ENCODE measurements around the gene PIPOX. TPM values are rescaled to one million over a fixed set of nuclear protein-coding genes. Genes with fewer than 3 reads are reported as not detected.
A peak's percentile ranks its signal among the peaks of the same experiment; 100 is the strongest.

The PIPOX gene
- total and polyA plus RNA-seq, 2 of the 8 experiments (the other 6 are each of a cell fraction or from before 2014, with no cell fraction given) = 57.2 to 99.6 TPM

DNA sequence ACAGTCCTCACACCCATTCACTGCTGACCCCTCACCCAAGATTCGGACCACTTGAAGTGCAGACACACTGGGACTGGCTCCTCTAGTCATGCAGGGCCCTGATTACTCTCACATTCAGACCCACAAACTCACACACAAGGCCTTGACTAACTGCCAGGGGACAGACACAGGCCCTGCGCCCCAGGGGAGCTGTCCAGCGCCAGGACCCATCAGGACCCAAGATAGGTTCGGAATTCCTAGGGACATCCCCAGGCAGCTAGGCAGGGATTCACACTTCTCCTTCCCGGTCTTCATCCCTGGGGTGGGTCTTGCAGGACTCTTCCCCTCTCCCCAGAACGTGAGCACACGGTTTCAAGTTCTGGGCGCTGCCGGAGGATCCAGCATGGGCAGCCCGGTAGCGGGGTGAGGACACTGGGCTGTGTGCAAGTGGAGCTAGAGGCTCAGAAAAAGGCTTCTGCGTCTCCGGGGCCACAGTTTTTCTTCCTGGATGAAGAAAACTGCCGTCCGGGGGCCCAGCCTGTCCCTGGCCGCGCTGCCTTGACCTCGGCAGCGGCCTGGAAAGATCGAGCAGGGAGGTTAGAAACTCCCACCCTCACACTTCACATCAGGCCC is 38.8 kb upstream of the PIPOX start:
- TF ChIP-seq SIN3A (conservative IDR thresholded peaks at IDR 0.05 in 1 of 2, IDR thresholded peaks at IDR 0.05 in 1 of 2; ENCODE audit: low read depth in 1 of 2, low read length in 2 of 2) (0 out of 4 replicates have a peak, but pooled peaks of 1 of the 2 experiments have one; percentile 69), TBP (IDR thresholded peaks at IDR 0.05; ENCODE audit: low read depth, low read length) (no peak), NANOG (IDR thresholded peaks at IDR 0.05; ENCODE audit: insufficient read depth, low read depth, low read length, poor library complexity, severe bottlenecking) (peak; percentile 7), NRF1 (IDR thresholded peaks at IDR 0.05; ENCODE audit: low read depth, low read length) (no peak), RFX5 (IDR thresholded peaks at IDR 0.05; ENCODE audit: borderline replicate concordance, low read depth, low read length) (no peak)
- H3K79me2 ChIP-seq (ENCODE audit: control insufficient read depth in 1 of 2, insufficient read depth in 2 of 2, low read length in 2 of 2) = no peaks in the 10 kb centered on the region
- H4K5ac ChIP-seq (ENCODE audit: insufficient read length, low read depth, low read length) = no peak overlapping the region
- H3K9me3 ChIP-seq (ENCODE audit: insufficient read depth in 2 of 2, low read depth in 1 of 2, low read length in 1 of 2) = no peaks in the 10 kb centered on the region
- H3K79me1 ChIP-seq (ENCODE audit: low read depth, low read length) = no peaks in the 10 kb centered on the region
- H2BK5ac ChIP-seq (ENCODE audit: low read depth, low read length) = peak overlapping the region; percentile 82; the same call in 1 of the 2 replicates
- no peak overlapping the region for H3K23ac ChIP-seq (ENCODE audit: insufficient read length)
- CTCF ChIA-PET (ENCODE audit: partially characterized antibody) = interaction anchor here (0.9 to 17.9 kb wide), 16 partner anchors 10 to 216 kb away, joined by 3 to 239 read pairs (median 4); no protein-coding TSS in a partner anchor
- H4K20me1 ChIP-seq (replicated peaks in 1 of 2; ENCODE audit: control insufficient read depth in 1 of 2, insufficient read depth in 2 of 2, low read length in 2 of 2) = no peaks in the 10 kb centered on the region
- peak overlapping the region; percentile 7; the same call in 1 of the 2 replicates for H4K8ac ChIP-seq (ENCODE audit: extremely low read depth, insufficient read depth, low read length)
- peak overlapping the region; percentile 0; the same call in 1 of the 2 replicates for H2AK5ac ChIP-seq (ENCODE audit: low read depth, low read length)
- no peak overlapping the region for H3K14ac ChIP-seq (ENCODE audit: insufficient read length)
- H3K18ac ChIP-seq (ENCODE audit: extremely low read depth, low read length) = peak overlapping the region; percentile 51
- peak overlapping the region; percentile 44 for H4K91ac ChIP-seq (replicated peaks; ENCODE audit: insufficient read length, low read length)
- no peaks in the 10 kb centered on the region for H3K36me3 ChIP-seq (ENCODE audit: control insufficient read depth in 2 of 4, insufficient read depth in 4 of 4, low read length in 3 of 4)
- H3K4me1 ChIP-seq (replicated peaks in 1 of 4; ENCODE audit: control insufficient read depth in 3 of 4, insufficient read depth in 4 of 4, low read length in 3 of 4) = peaks cover 14 to 48% (median 30%) of the 10 kb centered on the region in 4 experiments
- peaks cover 6 to 25% (median 20%) of the 10 kb centered on the region in 4 experiments; a peak in 6 of 7 replicates for H3K27me3 ChIP-seq (replicated peaks in 1 of 4; ENCODE audit: control insufficient read depth in 3 of 4, extremely low read depth in 1 of 4, insufficient read depth in 3 of 4, low read length in 3 of 4)
- POLR2A ChIA-PET (ENCODE audit: partially characterized antibody) = interaction anchor here (0.8 to 4.6 kb wide), 8 partner anchors 9 to 287 kb away, joined by 3 to 21 read pairs (median 6); partner anchors contain the start of gene PIPOX
- no peak overlapping the region for H2AFZ ChIP-seq (ENCODE audit: low read length)
- 83% methylated on average over 20 of the region's 20 CpGs; no CpG with 5 or more reads in 1 of the 2 experiments for WGBS, 2 experiments (ENCODE audit: extremely low coverage in 1 of 2, insufficient coverage in 1 of 2, insufficient read length in 1 of 2, insufficient replicate concordance in 2 of 2, low coverage in 1 of 2, low lambda C conversion rate in 2 of 2, missing lambda C conversion rate in 1 of 2)
- H3K9ac ChIP-seq (replicated peaks in 1 of 4; ENCODE audit: extremely low read depth in 1 of 4, low read depth in 3 of 4, low read length in 3 of 4) = no peak overlapping the region
- peak overlapping the region; percentile 68; the same call in 1 of the 2 replicates for H2BK12ac ChIP-seq (ENCODE audit: low read depth, low read length)
- H2BK120ac ChIP-seq (replicated peaks; ENCODE audit: low read depth, low read length) = no peak overlapping the region
- peak overlapping the region; percentile 99 for H2BK15ac ChIP-seq (ENCODE audit: low read length)
- DNase-seq (ENCODE audit: low read depth in 1 of 2, low spot score in 2 of 2) (no peak), FAIRE-seq (no peak)
- H3K4ac ChIP-seq (replicated peaks; ENCODE audit: insufficient read length, low read depth, low read length) = peak overlapping the region; percentile 29
- no peak overlapping the region for H3K27ac ChIP-seq (ENCODE audit: low read depth, low read length)
- H2BK20ac ChIP-seq (ENCODE audit: low read length) = peak overlapping the region; percentile 97
- no peak overlapping the region for H3K56ac ChIP-seq (replicated peaks; ENCODE audit: insufficient read length, low read depth, low read length)
- peaks cover 2% of the 10 kb centered on the region; the same call in 1 of the 2 replicates for H3K23me2 ChIP-seq (ENCODE audit: low read depth, low read length)
- H3K4me2 ChIP-seq (ENCODE audit: insufficient read depth in 1 of 2, low read depth in 2 of 2, low read length in 2 of 2) = peak overlapping the region in 1 of 2 experiments; percentile 88; a peak in 1 of 4 replicates
- no peak overlapping the region for H3K4me3 ChIP-seq (ENCODE audit: extremely low read depth in 1 of 4, insufficient read depth in 2 of 4, low read depth in 3 of 4, low read length in 4 of 4)
